ENCODE data around the gene PRC1.
"Not testable (repeated sequence)": the region's sequence is repeated elsewhere in the genome, so short reads cannot be mapped to it uniquely, and the experiment has no call there.

The PRC1 gene, protein sequence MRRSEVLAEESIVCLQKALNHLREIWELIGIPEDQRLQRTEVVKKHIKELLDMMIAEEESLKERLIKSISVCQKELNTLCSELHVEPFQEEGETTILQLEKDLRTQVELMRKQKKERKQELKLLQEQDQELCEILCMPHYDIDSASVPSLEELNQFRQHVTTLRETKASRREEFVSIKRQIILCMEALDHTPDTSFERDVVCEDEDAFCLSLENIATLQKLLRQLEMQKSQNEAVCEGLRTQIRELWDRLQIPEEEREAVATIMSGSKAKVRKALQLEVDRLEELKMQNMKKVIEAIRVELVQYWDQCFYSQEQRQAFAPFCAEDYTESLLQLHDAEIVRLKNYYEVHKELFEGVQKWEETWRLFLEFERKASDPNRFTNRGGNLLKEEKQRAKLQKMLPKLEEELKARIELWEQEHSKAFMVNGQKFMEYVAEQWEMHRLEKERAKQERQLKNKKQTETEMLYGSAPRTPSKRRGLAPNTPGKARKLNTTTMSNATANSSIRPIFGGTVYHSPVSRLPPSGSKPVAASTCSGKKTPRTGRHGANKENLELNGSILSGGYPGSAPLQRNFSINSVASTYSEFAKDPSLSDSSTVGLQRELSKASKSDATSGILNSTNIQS

DNA sequence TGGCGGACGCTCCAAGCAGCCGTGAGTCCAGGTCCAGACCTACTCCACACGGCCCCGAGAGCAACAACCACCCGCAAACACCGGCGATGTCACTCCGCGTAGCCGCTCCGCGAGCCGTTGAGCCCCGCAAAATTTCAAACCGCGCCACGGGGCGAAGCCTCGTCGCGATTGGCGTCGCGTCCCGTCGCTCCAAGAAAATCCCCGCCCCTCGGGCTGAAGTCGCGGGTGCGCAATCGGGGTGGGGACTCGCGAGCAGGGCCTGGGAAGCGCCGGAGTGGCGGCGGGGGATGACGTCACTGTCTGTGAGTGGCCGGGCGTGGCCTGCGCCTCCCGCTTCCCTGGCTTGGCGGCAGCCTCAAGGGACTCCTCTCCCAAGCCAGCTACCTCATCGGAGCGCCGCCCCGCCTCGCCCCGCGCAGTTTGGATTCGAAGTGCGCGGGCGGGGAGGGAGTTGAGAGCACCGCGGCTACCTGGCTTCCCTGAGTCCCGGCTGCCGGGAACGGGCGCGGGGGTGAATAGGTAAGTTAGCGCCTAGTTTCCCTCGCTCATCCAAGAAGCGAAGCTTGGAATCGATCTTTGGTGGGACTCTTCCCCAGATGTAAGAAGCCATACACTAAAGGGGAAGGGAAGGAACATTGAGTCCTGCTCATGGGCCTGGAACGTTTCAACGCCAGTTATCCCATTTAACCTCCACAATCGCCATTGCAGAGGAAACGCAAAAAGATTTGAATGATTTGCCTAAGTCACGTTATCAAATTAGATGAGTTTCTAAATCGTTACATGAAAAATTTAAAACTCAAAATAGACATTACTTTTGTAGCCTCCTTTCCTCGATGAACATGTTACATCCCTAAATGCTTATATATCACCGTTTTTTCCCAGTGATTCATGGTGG is at the start of gene PRC1:
TSS of gene PRC1 (minus strand) at position 119 of the 895 bp plus-strand sequence. CDS start at position 1, 118 bp downstream.
- peak; percentile 94 to 97 (median 96) for DNase-seq (ENCODE audit: low read depth in 2 of 3, low spot score in 2 of 3)

DNA sequence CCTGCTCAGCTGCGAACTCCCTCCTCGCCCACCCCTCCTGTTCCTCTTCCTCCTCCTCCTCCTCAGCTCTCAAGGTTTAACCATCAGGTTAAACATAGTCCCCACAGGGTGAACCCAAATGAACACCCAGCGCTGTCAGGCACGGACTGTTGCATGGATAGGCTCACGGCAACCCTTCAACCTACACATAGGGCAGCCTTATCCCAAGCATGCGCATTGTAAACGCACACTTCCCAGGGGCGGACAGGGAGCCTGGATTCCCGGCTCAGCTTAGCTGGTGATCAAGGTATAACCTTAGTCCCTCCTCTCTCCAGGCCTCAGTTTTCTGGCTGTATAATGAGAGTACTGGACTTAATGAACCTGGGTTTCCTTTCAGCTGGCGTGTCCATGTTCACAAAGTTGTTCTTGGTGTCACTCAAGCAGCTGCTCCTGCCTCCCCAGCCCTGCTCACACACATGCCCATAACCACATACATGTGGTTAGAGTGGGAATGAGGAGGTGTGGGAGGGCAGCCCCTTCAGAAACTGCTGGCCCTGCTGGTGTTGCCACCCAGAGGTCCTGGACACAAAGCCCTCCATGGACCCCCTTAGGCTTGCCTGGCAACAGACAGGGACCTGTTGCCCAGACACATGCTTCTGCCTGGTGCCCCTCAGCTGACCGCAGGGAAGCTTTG is 49.0 kb upstream of the PRC1 start:
- no peak for DNase-seq (ENCODE audit: low read depth in 2 of 3, low spot score in 2 of 3)

DNA sequence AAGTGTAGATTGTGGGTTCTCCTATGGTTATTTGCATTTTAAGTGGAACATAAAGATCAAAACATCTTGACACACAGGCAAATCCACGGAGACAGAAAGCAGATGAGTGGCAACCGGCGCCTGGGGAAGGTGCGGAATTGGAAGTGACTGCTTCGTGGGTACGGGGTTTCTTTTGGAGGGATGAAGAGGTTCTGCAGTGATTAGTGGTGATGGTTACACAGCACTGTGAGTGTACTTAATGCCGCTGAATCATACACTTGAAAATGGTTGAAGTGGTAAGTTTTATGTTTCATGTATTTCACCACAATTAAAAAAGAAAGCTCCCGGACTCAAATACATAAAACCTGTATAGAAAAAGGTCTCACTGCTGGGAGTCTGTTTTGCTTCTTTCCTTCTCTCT is 46.5 kb upstream of the PRC1 start:
- DNase-seq (ENCODE audit: low read depth in 2 of 3, low spot score in 2 of 3) = no peak

DNA sequence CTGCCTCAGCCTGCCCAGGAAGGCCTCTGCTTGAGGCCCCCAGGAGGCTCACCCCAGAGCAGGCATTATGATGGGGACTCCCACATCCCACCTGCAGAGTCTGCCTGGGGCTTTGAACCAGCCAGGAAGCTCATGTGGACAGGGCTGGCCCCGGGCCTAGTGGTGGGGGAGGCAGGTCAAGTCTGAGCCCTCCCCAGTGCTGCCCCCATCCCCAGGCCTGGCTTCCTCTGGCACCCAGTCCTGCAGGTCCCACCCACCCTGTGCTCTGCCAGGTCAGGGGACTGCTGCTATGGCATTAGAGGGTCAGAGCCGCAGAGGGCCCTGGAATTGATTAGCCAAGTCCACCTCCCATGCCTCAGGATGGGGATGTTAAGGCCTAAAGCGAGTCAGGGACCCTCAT is 45.7 kb upstream of the PRC1 start:
- no peak for DNase-seq (ENCODE audit: low read depth in 2 of 3, low spot score in 2 of 3)

DNA sequence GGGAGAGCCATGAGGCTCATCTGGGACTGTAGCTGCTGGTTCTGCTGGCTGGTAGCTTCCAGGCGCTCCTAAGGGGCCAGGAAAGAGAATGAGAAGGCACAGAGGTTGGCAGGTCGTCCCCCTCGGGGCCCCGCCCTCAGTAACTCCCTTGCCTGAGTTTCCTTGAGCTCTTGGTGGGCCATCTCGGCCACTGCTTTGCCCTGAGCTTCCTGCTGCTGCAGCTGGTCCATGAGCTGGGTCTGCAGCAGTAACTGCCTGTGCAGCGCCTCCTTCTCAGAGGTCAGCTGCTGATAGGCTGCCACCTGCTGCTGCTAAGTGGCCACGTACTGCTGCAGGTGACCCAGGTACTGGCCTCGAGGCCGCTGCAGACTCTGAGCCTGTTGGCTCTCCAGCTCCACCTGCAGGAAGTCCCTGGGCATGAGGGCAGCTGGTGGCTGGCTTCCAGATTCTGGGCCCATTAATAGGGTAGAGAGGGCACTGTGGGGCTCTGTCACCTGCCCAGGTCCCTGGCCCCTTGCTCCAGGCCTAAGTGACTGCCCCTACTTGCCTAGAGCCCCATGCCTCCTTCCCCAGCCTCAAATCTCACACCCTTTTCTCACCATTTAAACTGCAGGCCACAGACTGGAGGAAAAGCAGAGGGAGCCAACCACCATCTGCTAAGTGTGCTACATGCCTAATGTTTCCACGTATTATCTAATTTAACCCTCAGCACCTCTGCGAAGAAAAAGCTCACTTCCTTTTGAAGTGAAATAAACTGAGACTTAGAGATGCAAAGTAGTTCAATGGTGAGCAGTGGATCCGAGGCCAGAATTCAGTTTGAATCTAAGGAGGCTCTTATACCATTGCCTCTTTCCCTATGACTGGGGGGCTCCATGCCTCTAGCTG is 38.8 kb upstream of the PRC1 start:
- DNase-seq (ENCODE audit: low read depth in 2 of 3, low spot score in 2 of 3) = no peak

DNA sequence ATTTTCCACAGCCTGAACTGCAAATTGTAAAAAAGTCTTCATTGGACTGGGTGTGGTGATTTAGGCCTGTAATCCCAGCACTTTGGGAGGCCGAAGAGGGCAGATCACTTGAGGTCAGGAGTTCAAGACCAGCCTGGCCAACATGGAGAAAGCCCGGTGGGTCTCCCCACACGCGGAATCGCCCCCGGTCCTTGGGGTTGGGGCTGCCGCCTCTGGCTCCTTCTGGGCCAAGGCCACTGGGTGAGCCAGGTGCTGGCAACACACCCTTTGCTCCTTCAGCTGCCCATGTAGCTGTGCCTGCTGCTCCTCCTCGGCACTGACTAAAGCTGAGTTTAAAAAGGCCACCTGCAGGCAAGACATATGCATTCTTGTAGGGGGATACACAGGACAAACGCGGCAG is 37.5 kb upstream of the PRC1 start:
- no peak for DNase-seq (ENCODE audit: low read depth in 2 of 3, low spot score in 2 of 3)

DNA sequence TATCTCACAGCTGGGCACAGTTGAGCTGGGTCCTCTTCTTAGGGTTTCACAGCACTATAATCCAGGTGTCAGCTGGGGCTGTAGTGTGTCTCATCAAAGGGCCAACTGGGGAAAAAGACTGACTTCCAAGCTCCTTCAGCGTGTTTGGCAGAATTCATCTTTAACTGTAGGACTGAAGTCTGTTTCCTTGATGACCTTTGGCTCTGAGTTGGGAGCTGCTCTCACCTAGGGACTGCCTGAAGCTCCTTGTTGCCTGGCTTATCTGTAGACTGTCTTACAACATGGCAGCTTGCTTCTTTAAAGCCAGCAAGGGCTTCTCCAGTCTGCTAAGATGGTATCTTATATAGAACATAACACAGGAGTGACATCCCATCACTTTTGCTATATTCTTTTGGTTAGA is 33.3 kb upstream of the PRC1 start:
- DNase-seq (ENCODE audit: low read depth in 2 of 3, low spot score in 2 of 3) = no peak

DNA sequence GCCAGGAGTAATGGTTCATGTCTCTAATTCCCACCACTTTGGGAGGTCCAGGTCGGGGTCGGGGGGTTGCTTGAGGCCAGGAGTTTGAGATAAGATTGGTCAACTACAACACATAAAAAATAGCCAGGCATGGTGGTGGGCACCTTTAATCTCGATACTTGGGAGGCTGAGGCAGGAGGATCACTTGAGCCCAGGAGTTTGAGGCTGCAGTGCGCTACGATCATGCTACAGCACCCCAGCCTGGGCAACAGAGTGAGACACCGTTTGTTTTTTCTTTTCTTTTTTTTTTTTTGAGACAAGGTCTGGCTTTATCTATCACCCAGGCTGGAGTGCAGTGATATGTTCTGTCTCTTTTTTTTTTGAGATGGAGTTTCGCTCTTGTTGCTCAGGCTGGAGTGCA is 29.4 kb upstream of the PRC1 start:
- DNase-seq (ENCODE audit: low read depth in 2 of 3, low spot score in 2 of 3) = no peak

DNA sequence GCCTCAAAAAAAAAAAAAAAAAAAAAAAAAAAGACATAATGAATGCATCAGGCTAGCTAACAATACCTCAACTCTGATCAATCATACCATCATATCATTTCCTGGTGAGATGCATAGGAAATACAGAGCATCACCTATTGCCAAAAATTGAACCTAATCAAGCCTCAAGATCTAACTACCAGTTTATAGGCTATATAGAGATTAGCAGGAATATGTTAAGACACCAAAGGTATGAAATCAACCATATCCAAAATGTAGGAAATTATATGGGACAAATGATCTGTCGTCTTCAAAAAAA is 28.4 kb upstream of the PRC1 start:
- no peak for DNase-seq (ENCODE audit: low read depth in 2 of 3, low spot score in 2 of 3)

DNA sequence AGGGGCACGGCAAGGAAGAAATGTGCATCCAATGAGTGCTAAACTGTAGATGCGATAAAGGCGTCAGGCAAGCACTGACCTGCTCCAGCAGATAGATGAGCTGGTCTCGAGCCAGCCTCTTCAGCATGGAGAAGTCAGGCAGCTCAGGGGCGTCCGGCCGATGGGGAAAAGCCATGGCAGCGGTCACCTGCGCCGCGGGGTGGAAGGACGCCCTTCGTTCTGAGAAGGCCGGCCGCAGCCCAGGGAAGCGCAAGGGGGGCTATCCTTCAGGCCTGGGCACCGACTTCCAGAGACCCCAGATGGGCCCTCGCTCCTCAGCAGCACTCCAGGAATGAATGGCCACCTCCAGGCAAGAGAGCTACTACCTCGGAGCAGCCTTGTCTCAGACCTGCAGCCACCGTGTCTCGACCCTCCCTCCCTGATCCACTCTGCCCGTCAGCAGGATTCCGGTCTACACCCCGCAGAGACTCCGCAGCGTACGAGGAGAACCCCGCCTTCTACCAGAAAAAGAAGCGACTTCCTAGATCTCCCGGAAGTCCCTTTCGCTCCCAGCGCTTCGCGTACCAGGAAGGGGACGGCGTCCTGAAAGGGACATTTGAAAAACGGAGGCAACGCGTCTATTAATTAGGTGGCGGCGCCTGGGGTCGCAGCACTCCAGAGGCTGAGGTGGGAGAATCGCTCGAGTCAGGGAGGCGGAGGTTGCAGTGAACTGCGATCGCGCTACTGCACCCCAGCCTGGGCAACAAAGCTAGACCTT is 27.9 kb upstream of the PRC1 start, which contains the start of gene VPS33B:
TSS of gene VPS33B (minus strand) at position 520 of the 757 bp plus-strand sequence. CDS start at position 175, 345 bp downstream.
- DNase-seq (ENCODE audit: low read depth in 2 of 3, low spot score in 2 of 3) = peak; percentile 25 to 54 (median 47)

DNA sequence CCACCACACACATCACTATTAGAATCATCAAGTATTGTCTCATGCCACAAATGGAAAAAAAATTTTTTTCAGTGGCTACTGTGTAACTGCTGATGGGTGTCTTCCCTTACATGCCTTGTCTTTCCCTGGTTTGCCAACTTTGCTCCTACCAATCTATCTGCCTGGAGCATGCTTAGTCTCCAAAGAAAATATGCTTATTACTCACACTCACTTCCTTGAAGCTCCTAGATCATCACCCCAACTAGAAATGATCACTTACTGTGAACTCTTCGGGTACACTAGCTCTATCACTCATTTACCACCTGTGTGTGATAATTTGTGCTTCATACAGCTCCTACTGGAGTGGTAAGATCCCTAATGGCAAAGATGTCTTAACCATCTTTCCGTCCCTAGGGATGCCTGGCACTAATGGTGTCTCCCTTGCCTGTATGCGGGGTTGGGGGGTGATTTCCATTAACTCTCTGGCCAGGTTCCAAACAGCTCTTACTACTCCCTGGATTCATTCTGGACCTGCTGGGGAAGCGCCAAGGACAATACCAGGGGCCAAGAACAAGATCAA is 27.3 kb upstream of the PRC1 start:
- no peak for DNase-seq (ENCODE audit: low read depth in 2 of 3, low spot score in 2 of 3)

DNA sequence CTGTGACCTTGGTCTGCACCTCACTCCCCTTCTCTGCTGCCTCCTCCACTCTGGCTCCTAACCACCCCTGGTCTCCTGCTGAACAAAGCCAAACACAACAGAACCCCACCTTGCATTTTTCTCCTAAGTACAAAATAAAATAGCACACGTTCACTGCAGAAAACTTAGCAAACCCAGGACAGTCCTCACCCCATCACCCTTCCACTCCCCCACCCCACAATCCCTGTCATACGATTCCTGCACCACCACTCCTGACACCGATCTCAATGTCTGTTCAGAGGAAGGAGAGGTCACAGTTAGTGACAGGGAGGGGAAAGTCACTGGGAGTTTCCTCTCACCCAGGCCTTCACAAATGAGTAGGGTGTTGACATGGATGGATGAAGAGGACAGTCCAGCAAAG is 23.8 kb upstream of the PRC1 start:
- DNase-seq (ENCODE audit: low read depth in 2 of 3, low spot score in 2 of 3) = no peak

DNA sequence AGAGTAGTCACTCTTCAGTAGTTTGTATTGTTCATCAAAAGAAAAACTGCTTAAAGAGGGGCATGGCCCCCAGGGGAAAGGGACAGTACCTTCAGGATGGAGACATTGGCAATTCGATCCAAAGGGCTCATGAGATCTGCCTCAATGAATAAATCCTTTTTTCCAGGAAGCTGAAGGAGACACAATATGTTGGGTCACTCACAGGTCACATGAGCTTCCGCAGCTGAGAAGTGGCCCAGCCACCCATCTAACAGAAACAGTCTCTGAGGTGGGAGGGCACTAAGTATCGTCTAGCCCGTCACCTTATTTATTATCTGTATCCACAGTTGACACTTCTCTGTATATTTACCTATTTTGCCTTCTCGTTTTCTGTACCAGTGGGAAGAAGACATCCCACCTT is 23.4 kb upstream of the PRC1 start:
- no peak for DNase-seq (ENCODE audit: low read depth in 2 of 3, low spot score in 2 of 3)

DNA sequence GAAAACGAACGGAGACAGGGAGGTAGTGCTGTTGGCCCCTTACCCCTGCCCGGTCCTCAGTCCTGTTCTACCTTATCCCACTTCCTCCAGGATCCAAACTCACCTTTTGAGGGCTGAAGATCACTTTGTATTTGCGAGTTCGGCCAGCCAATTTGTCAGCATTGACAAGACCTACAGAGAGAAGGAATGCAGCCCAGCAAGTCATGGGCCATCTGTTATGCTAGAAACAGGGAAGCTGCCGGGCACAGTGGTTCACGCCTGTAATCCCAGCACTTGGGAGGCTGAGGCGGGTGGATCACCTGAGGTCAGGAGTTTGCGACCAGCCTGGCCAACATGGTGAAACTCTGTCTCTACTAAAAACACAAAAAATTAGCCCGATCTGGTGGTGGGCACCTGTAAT is 19.4 kb upstream of the PRC1 start:
- not testable (repeated sequence) for DNase-seq (ENCODE audit: low read depth in 2 of 3, low spot score in 2 of 3)

DNA sequence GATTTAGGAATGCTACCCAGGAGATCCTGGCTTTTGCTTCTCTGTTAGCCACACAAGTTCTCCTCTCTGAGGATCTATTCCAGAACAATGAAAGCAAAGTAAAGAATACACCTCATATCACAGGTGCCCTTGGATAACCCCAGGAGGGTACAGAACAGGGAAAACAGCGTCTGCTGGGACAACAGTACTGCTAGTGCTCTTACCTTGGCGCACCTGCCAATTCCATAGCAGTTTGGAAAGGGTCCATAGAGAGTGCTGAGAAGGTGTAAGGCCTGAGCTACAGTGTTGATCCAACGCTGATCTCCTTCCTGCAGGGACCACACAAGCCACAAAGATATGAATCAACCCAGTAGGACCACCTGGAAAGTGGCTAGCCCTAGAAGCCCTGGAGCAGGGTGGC is 12.9 kb upstream of the PRC1 start:
- DNase-seq (ENCODE audit: low read depth in 2 of 3, low spot score in 2 of 3) = no peak

DNA sequence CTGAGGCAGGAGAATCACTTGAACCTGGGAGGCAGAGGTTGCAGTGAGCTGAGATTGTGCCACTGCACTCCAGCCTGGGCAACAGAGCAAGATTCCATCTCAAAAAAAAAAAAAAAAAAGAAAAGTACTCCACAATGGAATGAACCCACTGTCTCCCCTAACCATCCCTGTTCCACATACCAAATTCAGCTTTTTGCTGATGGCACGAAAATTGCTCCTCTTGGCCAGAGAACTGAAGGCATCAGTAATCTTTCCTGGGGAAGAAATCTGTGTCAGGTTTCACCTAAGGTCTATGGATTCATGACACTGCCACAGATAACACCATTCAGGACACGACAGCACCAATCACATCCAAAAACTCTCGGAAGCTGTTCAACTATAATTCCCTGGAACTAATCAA is 6.9 kb upstream of the PRC1 start:
- DNase-seq (ENCODE audit: low read depth in 2 of 3, low spot score in 2 of 3) = no peak

DNA sequence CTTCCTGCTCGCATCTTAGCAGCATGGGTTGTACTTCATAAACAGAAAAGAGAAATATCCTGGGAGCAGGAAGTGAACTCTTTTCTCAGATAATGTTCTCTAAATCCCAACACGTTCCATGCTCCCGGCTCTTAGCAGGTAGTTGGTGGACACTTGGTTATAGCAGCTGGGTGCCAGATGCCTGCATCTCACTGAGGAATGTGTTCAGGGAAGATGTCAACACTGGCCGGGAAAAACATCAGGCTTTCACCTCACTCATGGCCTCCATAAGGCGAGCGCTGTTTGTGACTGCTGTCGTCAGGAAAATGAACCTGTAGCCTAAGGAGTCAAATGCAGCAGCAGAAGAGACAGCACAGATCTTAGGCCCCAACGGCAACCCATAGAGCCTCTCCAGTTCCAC is 4.4 kb upstream of the PRC1 start:
- DNase-seq (ENCODE audit: low read depth in 2 of 3, low spot score in 2 of 3) = no peak

DNA sequence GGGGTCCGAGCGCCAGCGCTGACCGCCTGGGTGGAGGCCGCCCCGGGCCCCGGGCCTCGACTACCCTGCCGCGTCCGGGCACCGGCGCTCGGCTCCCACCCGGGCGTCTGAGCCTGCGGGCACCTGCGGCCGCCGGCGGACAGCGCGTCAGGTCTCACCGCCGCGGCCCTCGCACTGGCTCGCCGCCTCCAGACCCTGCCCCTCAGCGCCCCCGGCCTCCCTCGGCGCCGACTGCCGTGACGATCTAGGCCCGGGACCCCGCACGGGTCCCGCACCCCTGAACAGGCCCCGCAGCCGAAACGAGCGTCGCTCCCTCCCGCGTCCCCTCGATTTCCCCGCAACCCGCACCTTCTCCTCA is 297 bp downstream of the PRC1 start:
- no peak for DNase-seq (ENCODE audit: low read depth in 2 of 3, low spot score in 2 of 3)

DNA sequence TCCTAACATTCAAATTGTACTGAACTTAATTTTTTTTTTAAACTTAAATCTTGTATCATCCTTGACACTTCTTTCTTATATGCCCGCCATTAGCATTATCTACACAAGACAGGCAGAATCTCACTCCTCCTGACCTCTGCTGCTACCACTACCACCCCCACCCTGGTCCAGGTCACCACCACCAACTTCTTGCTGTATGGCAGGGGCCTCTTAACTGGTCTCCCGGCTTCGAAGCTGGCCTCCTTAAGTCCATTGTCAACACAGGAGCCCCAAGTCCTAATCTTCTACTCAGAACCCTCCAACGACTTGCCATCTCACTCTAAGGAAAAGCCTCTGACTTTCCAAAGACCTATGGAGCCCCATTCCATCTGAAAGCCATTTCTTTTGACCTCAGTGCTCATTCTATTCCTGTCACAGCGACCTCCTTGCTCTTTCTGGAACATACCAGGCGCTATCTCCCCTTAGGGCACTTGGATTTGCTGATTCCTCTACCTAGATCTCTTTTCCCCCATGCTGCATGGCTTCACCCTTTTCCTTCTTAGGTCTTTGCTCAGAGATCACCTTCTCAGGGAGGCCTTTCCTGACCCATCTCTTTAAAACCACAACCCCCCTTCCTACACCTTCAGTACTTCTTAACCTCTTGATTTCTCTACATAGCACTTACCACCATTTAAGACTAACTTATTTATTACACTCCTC is 2.6 kb downstream of the PRC1 start:
- no peak for DNase-seq (ENCODE audit: low read depth in 2 of 3, low spot score in 2 of 3)

All from activated CD8-positive, alpha-beta memory T cell treated with anti-CD3 and anti-CD28 coated beads for 48 hours (primary cell).